Measurements from ENCODE around the gene CEP41.

GRCh38 chr7:130479716-130480400 is 39.0 kb upstream of the CEP41 start:
- TF ChIP-seq EZH2 (IDR thresholded peaks at IDR 0.05; ENCODE audit: borderline replicate concordance, insufficient read depth, low read length, poor library complexity, severe bottlenecking) (no peak), RAD21 (conservative IDR thresholded peaks at IDR 0.05) (no peak), CTCF (IDR thresholded peaks at IDR 0.05; ENCODE audit: poor library complexity, severe bottlenecking) (no peak), REST (IDR thresholded peaks at IDR 0.05; ENCODE audit: borderline replicate concordance) (no peak), POLR2AphosphoS5 (IDR thresholded peaks at IDR 0.05) (no peak), EP300 (conservative IDR thresholded peaks at IDR 0.05; ENCODE audit: poor library complexity, severe bottlenecking) (no peak), SMC3 (conservative IDR thresholded peaks at IDR 0.05; ENCODE audit: poor library complexity) (no peak)

Data from neural cell (in vitro differentiated cells).